Neutrophil (primary cell): ENCODE measurements around the gene ARFRP1.

ENCODE experiments used
- H3K27ac ChIP-seq: fragments of 200-600 bp; sonication (generic); 2 replicates; pipeline ENCODE4 v1.5.1; 2016; ENCODE audit warnings: mild to moderate bottlenecking, moderate library complexity
- H3K27me3 ChIP-seq: fragments of 200-600 bp; sonication (generic); 2 replicates; pipeline ENCODE4 v1.6.0; 2016; ENCODE audit warnings: mild to moderate bottlenecking
- H3K36me3 ChIP-seq: fragments of 200-600 bp; sonication (generic); 2 replicates; pipeline ENCODE4 v1.5.1; 2017
- H3K4me1 ChIP-seq, 2 experiments: fragments of 200-600 bp in 1 of 2; sonication (generic) in 1 of 2; 1 replicate in 1 of 2; 2 replicates in 1 of 2; pipeline versions ENCODE4 v1.5.1 to v1.6.1; 2013 to 2016; ENCODE audit warnings: low read depth in 1 of 2, low read length in 1 of 2, mild to moderate bottlenecking in 1 of 2, moderate library complexity in 1 of 2; ENCODE audit not compliant: control insufficient read depth in 1 of 2, insufficient read depth in 1 of 2
- H3K4me3 ChIP-seq, 2 experiments: fragments of 200-600 bp in 1 of 2; sonication (generic) in 1 of 2; 1 replicate in 1 of 2; 2 replicates in 1 of 2; pipeline ENCODE4 v1.5.1; 2013 to 2016; ENCODE audit warnings: low read depth in 1 of 2, low read length in 1 of 2, mild to moderate bottlenecking in 1 of 2, moderate library complexity in 1 of 2
- H3K9me3 ChIP-seq: fragments of 200-600 bp; sonication (generic); 2 replicates; pipeline ENCODE4 v1.5.1; 2016
- TF ChIP-seq, protein P1 (sequence below): fragments of 200-600 bp; sonication (generic); IDR thresholded peaks from 2 replicates; pipeline ENCODE4 v1.5.1; 2016; ENCODE audit warnings: antibody characterized with exemption

The ARFRP1 gene

DNA sequence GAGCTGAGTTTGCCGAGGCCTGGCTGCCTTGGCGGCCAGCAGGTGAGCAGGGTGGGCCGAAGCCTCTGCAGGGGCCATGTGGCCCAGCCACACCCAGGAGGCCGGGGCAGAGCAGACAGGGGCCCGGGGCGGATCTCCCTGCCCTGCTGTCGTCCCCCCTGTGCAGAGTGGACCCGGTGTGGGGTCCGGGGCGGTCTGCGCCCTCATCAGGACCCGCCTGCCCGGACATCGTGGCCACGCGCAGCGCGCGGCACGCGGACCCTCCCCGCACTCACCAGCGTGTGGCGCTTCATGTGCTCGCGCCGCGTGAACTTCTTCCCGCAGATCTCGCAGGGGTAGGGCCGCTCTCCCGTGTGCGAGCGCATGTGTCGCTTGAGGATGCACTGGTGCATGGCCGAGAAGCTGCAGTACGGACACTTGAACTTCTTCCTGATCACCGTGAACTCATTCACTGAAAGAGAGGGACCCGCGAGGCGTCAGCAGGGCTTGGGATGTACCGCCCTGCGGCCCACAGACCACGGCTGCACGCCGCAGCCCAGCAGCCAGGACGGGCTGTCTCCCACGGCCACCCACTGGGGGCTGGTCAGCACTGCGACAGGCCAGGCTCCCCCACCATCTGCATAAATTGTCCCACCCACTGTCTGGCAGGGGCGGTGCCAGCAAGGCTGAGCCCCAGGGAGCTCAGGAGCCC, 44.8 kb upstream of the ARFRP1 start:
- Histone ChIP-seq H3K4me3 (no peak overlapping the region), H3K27ac (no peak overlapping the region), H3K27me3 (peaks cover 17% of the 10 kb centered on the region), H3K36me3 (no peaks in the 10 kb centered on the region), H3K4me1 (no peaks in the 10 kb centered on the region), H3K9me3 (no peaks in the 10 kb centered on the region)
- TF ChIP-seq, protein P1, sequence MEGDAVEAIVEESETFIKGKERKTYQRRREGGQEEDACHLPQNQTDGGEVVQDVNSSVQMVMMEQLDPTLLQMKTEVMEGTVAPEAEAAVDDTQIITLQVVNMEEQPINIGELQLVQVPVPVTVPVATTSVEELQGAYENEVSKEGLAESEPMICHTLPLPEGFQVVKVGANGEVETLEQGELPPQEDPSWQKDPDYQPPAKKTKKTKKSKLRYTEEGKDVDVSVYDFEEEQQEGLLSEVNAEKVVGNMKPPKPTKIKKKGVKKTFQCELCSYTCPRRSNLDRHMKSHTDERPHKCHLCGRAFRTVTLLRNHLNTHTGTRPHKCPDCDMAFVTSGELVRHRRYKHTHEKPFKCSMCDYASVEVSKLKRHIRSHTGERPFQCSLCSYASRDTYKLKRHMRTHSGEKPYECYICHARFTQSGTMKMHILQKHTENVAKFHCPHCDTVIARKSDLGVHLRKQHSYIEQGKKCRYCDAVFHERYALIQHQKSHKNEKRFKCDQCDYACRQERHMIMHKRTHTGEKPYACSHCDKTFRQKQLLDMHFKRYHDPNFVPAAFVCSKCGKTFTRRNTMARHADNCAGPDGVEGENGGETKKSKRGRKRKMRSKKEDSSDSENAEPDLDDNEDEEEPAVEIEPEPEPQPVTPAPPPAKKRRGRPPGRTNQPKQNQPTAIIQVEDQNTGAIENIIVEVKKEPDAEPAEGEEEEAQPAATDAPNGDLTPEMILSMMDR, result no peak

DNA sequence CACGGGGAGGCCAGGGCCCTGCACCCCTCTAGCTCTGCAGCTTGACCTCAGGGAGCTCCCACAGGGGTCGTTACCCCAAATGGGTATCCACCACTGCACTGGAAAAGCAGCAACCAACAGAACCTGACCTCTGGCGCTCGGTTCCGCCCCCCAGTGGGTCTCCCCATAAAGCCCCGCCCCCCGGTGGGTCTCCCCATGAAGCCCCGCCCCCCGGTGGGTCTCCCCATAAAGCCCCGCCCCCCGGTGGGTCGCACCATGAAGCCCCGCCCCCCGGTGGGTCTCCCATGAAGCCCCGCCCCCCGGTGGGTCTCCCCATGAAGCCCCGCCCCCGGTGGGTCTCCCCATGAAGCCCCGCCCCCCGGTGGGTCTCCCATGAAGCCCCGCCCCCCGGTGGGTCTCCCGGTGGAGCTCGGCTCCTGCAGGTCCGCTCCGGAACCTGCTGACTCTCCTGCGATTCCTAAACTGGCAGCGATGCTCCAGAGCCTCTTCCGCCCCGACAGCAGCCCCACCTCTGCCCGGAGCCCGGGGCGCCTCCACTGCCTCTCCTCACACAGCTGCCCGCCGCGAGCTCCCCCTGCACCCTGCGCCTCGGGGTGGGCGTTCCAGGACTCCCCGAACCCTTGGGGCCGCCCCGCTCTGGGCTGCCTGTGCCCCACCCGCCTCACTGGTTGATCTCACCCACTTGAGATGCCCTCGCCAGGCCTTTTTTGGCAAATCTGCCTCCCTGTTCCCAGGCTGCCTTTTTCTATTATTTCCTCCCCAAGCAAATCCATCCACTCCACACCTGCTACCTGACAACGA, 43.9 kb upstream of the ARFRP1 start:
- Histone ChIP-seq H3K4me3 (no peak overlapping the region), H3K9me3 (no peaks in the 10 kb centered on the region), H3K27ac (no peak overlapping the region), H3K27me3 (peaks cover 17% of the 10 kb centered on the region), H3K4me1 (no peaks in the 10 kb centered on the region), H3K36me3 (no peaks in the 10 kb centered on the region)
- TF ChIP-seq, protein P1, result no peak

DNA sequence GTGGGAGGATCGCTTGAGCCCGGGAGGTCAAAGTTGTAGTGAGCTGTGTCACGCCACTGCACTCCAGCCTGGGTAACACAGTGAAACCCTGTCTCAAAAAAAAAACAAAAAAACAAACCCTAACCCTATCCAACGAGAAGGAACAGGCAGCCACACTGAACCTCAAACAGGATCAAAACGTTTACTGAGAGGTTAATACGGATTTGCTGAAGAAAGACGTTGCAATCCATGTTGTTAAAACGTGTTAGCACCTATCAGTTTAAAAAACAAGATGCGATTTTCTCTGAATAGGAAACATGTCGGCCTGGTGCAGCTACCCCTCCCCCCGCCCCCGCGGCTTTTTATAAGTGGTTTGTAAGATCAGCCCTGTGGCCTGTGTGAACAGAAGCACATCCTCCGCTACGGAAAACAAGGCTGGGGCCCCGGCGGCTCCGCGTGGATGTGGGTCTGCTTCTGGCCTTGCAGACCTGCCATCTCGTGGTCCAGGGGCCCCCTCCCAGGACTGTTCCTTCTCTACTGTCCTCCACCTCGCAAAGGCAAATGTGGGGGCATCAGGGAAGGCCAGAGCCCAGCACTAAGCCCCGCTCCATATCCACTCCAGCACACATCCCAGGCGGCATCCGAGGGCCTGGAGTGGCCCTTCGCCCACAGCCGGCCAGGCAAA, 43.2 kb upstream of the ARFRP1 start:
- no peaks in the 10 kb centered on the region for H3K9me3 ChIP-seq
- H3K4me1 ChIP-seq, result no peaks in the 10 kb centered on the region
- no peaks in the 10 kb centered on the region for H3K36me3 ChIP-seq
- TF ChIP-seq, protein P1, result no peak
- peaks cover 17% of the 10 kb centered on the region for H3K27me3 ChIP-seq
- H3K4me3 ChIP-seq, result no peak overlapping the region
- no peak overlapping the region for H3K27ac ChIP-seq

DNA sequence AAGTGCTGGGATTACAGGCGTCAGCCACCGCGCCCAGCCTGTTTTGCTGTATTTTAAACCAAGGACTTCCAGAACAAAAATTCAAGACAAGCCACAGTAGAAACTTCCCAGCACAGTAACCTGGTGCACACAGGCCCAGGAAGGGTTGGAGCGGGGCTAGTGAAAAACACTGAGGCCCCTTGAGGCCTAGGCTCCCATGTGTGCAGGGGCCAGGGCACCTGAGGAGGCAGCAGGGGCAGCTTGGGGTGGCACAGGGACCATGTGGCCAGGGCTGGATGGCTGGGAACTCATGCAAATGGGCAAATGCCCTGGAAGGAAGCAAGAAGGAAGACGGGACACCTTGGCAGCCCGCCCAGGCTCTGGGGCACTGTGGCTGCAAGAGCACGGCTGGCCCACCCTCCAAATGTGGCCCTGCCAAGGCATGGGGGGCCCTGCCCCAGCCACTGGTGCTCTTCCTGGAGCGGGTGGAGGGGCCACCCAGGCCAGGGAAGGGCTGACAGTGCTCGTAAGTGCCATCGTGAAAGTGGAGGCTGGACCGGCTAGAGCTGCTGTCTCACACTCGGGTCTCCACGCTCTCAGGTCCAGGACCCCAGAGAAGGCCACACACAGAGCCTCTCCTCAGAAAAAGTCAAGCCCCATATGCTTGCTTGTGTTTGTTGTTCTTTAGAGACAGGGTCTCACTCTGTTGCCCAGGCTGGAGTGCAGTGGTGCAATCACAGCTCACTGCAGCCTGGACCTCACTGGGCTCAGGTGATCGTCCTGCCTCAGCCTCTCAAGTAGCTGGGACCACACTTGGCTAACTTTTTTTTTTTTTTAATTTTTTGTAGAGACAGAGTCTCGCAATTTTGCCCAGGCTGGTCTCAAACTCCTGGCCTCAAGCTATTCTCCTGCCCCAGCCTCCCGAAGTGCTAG, 42.1 kb upstream of the ARFRP1 start:
- H3K4me3 ChIP-seq, result no peak overlapping the region
- no peak overlapping the region for H3K27ac ChIP-seq
- TF ChIP-seq, protein P1, result no peak
- no peaks in the 10 kb centered on the region for H3K36me3 ChIP-seq
- peaks cover 17% of the 10 kb centered on the region for H3K27me3 ChIP-seq
- no peaks in the 10 kb centered on the region for H3K9me3 ChIP-seq
- no peaks in the 10 kb centered on the region for H3K4me1 ChIP-seq

DNA sequence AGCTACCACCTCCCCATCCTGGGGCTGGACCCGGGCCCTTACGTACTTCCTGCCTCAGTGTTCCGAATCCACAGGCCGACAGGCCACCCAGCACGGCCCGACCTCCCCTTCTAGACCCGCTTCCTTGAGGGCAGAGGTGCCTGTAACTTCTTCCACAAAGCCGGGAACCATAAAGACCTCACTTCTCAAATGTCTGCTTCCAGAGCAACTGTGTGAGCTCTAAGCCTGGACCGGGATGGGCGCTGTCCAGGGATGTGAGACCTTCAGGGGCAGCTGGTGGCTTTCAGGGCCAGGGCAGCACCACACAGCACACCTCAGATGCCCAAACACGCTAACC, 41.1 kb upstream of the ARFRP1 start:
- H3K9me3 ChIP-seq, result no peaks in the 10 kb centered on the region
- H3K36me3 ChIP-seq, result no peaks in the 10 kb centered on the region
- TF ChIP-seq, protein P1, result no peak
- H3K4me1 ChIP-seq, result no peaks in the 10 kb centered on the region
- H3K27me3 ChIP-seq, result peaks cover 17% of the 10 kb centered on the region
- no peak overlapping the region for H3K27ac ChIP-seq
- no peak overlapping the region for H3K4me3 ChIP-seq
